Raji (cell line): ENCODE measurements around the gene CADPS.

Experiments used
- POLR2A ChIP-seq: IDR thresholded peaks from 2 replicates; pipeline ENCODE4 v1.6.1; 2011; ENCODE audit warnings: low read depth, low read length, control low read depth; ENCODE audit not compliant: insufficient read depth

Gene CADPS

DNA sequence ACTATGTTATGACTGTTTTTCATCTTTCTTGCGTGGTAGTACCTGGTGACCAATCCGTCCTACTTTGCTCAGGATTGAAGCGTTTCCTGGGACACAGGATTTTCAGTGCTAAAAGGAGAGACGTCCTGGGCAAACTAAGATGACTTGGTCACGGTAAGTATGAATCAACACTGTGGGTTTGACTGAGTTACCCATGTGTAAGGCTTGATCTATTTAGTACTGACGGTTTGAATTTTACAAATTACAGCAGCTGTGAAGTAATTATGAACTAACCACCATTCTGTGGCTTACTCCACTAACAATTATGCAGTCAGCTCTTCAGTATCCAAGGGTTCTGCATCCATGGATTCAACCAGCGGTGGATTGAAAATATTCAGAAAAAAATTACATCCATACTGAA, 328.9 kb downstream of the CADPS start:
- no peak for TF ChIP-seq POLR2A

DNA sequence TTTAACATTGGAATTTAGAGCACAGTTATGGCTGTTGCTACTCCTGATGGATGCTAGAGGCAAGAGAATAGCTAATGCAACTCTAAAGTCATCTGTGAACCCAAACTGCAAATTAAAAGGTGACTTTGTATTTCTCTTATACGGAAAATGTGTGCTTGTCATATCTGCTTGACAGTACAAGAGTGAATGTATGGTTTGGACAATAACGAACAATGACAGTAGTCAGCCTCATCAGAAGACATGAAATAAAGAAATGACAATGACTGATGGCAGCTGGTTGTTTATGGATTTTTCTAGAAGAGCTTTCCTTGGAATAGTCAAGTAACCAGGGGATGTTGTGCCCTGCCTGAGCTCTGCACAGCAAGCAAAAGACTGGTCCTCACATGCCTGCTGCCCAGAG, 333.0 kb downstream of the CADPS start:
- no peak for TF ChIP-seq POLR2A

DNA sequence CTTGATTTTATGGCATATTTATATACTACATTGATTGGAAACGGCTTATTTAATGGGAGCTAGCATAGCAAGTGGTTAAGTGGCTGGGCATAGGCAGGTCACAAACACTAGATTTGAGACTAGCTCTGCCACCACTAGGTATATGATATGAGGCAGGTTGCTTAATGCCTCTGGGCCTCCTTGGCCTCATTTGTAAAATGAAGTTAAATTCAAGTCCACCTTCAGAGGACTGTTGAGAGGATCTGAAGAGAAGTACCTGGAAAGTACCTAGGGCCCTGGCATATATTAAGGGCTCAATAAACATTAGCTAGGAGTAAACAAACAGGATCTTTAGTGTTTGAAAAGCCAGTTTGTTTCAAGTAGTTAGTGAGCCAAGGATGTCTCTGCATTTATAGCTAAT, 335.5 kb downstream of the CADPS start:
- no peak for TF ChIP-seq POLR2A

DNA sequence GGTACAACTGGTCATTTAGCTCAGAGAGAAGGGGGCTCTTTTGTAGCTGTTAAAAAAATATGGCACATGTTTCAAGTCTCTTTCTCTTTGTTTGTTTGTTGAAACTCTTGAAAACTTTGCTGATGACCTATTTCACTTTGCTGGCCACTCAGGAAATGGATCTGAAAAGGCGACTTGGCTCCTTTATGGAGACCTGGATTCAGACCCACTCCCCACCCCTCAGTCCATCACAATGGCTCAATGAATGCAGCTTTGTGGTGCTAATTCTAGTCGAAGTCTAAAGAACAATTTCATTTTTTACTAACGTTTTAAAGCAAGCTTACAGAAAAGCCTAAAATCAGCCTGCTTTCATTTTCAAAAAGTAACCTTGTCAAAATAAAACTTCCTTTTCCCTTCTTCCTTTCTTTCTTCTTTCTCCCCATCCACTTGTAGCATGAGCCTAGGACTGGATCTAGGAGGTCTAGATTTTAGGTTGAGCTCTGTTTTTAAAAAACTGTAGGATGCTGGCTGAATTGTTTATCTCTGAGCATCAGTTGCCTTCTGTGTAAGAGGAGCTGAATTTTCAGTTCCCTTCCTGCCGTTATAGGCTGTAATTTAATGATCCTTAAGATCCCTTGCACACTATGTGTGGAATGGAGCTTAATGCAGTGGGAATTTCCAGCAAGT, 336.4 kb downstream of the CADPS start:
- no peak for TF ChIP-seq POLR2A

DNA sequence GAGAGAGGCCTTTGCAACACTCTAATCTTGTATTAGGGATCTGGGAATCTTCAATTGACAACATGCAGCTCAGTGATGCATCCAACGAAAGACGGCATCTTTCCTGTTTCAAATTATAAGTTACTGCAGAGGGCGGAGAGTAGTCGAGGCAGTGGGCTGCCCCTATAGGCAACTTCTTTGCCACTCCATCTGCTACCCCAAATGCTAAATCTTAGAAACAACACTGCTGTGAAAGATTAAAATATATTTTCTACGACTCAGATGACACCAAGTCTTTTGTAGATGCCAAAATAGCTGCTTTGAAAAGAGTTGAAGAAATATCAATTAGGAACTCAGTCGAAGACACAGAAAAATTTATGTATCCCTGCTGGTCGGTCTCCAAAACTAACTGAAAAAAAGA, 340.9 kb downstream of the CADPS start:
- no peak for TF ChIP-seq POLR2A

DNA sequence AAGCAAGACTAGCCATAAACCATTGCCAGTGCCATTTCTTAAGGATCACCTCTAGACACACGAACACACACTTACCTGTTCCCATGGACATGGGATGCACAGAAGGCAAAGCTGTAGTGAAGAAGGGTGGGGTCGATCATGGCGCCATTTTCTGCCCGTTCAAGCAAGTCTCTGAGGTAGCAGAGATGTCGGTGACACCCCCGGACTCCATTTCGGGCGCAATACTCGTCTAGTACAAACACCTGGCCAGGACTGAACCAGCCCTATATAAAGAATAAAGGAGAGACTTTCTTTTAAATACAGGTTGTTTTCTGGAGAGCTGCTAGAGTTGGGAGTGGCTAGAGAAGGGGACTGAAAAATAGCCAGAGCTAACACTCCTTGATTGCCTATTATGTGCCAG, 342.4 kb downstream of the CADPS start:
- TF ChIP-seq POLR2A: no peak

DNA sequence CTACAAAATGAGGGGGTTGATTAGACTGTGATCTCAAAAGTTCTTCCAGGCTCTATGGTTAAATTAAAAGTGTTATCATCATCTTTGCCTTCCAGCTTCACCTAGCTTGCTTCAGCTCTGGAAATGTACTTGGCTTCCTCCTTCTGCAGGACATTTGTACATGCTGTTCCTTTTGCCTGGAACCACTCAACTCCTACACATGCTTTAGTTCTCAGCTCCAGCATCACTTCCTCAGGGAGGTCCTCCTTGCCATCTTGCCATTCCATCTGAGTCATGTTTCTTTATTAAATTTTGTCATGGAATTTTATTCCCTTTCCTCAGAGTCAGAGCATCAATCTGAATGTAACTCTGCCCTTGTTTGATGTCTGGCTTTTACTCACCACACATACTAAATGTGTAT, 343.2 kb downstream of the CADPS start:
- no peak for TF ChIP-seq POLR2A

DNA sequence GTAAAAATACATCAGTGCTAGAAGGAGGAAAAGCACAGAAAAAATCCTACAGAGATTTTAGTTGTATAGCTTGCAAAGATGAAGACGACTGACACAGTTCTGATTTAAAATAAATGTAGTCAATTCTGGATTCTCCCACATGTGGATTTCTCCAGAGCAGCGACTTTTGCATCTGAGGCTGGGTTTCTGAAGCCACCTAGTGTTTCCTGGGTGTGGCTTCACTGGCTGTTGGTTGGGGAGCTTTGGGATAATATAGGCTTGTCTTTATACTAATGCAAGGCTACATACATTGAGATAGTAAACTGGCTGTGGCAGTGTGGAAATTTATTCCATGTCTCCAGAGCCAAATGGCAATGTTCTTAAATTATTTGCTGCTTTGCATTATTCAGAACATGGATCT, 343.7 kb downstream of the CADPS start:
- TF ChIP-seq POLR2A: no peak

DNA sequence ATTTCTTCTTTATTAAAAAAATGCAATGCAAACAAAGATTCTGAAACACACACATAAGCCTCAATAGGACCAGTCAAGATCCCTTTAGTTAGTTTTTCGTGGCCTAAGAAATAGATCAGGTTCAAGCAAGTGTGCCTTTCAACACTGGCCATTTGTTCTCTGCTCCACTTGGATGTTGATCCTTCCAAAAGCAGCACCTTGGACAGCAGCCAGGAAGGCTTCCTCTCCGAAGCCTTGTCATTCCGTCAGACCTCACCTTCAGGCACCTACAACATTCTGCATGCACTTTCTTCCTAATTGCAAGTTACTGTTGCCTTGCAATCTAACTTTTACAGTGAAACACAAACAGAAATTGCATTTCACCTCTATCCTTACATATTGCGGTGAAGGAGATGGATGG, 346.0 kb downstream of the CADPS start:
- TF ChIP-seq POLR2A: no peak

DNA sequence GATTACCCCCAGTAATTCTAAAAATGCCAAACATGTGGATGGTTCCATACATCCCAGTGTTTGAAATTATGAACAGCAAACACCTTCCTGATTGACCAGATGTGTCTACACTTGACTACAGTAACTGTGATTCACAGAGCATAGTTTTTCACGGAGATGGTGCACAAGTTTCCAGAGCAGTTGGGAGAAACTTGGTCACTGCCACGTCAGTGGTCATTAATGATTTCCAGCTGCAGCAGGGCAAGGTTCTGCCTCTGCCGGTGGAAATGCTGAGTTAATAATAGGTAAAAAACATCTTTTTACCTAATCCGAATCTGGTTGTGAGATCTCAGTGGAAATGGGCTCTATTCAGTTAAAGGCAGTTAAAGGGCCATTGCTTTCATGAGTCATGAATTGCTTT, 347.7 kb downstream of the CADPS start:
- TF ChIP-seq POLR2A: no peak

DNA sequence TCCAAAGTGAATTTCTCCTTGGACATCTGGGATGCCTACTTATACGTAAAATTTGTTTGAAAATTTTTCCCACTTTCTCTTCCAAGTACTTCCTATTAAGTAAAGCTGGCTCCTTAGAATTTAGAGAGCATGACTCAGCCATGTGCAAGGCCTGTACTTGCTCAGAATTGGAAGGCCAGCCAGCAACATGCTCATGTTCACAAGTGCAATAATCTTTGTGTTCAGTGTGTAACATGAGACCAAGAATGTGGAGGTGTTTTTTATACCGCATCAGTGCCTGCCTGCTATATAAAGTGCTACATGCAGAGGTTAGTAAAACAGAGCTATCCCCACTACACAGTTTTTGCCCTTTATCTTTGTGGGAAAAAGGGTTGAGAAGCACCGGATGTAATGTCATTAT, 349.9 kb downstream of the CADPS start:
- no peak for TF ChIP-seq POLR2A

DNA sequence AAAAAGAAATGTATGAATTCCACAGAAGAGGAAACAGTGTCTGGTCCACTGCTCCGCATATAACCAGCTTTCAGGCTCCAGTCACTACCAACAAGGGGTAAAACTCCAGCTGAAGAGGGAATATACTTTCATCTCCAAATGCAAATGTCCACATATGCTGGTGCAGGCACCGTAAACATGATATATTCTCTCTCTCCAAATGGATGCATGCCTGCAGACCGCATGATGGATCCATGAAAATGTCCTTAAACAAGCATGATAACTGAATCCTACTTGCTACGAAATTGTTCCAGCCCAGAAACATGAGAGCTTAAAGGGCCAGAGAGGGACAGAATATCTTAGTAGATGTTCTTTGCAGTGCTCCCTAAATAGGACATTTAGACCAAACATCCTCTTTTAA, 351.5 kb downstream of the CADPS start:
- TF ChIP-seq POLR2A: no peak

DNA sequence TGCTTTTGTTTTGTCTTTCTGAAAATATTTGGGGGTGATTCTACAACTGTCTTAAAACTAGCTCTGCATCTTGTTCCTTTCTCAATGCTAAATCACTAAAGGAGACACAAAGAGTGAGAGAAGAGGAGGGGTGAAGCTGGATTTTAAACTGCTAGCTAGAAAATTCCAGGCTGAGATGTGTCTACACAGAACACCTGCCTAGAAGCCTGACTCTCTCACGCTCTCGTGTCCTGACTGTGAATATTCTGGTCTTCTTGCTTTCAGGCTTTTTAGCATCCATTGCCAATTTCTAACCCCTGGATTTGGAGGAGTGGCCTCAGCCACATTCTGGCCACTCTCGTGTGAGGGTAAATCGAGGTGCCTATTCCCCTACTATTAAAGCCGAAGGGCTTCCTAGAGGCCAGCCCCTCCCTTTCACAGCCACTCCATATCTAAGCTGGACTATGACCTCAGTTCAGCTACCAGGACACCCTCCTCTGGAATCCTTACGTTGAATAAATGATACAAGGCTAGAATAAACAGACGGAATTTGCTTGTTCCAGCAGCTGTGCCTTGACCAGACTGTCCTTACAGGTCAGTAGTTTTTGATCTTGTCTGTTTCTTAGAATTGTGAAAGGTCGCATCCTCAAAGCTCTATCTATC, 353.6 kb downstream of the CADPS start:
- no peak for TF ChIP-seq POLR2A

DNA sequence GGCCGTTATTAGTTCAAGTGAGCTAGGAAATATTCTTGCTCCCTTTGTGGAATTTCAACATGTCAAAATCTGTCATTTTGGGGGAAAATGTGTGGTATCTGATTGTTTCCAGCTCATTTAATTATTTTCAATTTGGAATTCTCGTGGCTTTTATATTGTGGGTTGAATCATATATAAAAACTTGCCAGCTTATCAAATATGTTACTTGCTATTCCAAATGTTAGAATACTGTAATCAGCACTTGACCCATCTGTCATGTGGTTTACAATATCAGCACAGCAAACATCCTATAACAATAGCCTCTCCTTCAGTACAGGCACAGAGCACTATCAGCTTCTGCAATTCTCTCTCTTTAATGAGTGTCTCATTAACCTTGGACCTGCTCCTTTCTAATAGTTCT, 371.7 kb downstream of the CADPS start:
- no peak for TF ChIP-seq POLR2A

DNA sequence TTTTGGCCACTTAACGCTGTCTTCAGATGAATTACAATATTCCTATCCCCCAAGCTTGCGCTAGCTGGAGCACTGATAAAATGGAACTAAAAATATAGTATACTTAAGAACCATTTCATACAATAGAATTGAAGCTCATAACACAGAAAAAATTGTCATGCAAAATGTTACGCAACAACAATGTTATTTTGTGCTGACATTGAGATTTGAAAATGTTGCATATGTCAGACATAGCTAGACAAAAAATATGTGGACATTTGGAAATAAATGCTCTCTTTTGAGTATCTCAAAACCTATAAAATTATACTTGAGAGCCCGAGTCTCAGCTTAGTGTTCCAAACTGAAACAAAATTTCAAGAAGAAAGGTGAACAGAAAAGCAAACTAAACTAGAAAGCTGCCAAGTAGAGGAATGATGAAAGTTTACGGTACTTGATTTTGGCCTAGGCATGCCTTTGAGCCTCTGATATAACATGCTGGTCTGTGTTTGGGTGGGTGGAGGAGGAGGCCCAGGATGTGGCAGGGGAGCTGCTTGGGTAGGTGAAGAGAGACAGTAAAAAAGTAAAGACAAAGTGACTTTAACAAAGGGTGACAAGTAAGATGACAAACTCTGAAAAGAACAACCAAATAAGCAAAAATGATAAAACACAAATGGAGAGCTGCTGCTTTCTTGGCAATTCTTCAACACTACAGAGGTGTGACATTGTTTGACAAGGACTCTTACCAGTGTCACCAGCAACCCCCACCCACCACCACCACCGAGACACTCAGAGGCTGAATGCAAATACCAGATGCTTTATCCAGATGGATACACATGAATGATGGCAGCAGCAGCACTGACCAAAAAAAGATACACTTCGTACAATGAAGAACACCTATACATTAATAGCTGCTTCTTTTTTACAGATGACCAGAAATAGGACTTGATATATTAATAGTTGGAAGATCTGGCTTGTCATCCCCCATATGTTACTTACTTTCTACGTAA, 372.6 kb downstream of the CADPS start:
- no peak for TF ChIP-seq POLR2A

DNA sequence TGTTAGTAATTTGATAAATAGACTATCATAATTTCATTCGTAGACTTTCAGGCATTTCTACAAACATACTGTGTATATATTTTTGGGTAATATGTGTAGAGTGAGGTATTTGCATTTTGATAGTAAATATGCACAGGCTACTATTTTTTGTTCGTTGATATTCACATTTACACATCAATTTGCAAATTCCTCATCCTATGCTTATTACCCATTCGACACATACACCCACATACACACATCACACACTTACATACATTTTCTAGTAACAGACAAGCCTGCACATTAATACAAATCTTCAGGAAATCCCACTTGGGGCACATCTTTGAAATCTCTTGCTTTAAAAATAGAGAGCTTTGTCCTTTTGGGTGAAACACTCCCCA, 373.9 kb downstream of the CADPS start:
- no peak for TF ChIP-seq POLR2A
